Lung (tissue), 13 donors: ENCODE measurements around the gene THAP7. TPM values are rescaled to one million over a fixed set of nuclear protein-coding genes. Genes with fewer than 3 reads are reported as not detected.

ENCODE experiments used
- ATAC-seq: fragments of 200-7000 bp; cut with Tn5 transposase; one replicate; pipeline ENCODE4 v1.9.1; 2020; ENCODE audit warnings: moderate number of reproducible peaks; ENCODE audit not compliant: insufficient read depth, low FRiP score
- DNase-seq, 3 donors: peaks; one replicate each; pipeline ENCODE4 v3.0.0-alpha.2; 2013 to 2017
- H3K27ac ChIP-seq, 2 donors: one replicate each; pipeline ENCODE4 v1.5.1; 2013; ENCODE audit warnings: mild to moderate bottlenecking in 2 of 2, moderate library complexity in 2 of 2, control low read depth in 1 of 2, inconsistent platforms in 1 of 2, low read depth in 1 of 2, low read length in 1 of 2
- H3K27me3 ChIP-seq, 3 donors: one replicate each; pipeline ENCODE4 v1.5.1; 2013; ENCODE audit warnings: low read length in 2 of 3; ENCODE audit not compliant: control insufficient read depth in 3 of 3, insufficient read depth in 3 of 3
- H3K36me3 ChIP-seq, 4 donors: one replicate each; pipeline ENCODE4 v1.5.1; 2013; ENCODE audit warnings: low read length in 4 of 4, mild to moderate bottlenecking in 1 of 4, moderate library complexity in 1 of 4; ENCODE audit not compliant: control insufficient read depth in 4 of 4, insufficient read depth in 4 of 4
- H3K4me1 ChIP-seq, 5 donors: one replicate each; pipeline ENCODE4 v1.5.1; 2013; ENCODE audit warnings: low read length in 5 of 5, mild to moderate bottlenecking in 2 of 5, moderate library complexity in 1 of 5; ENCODE audit not compliant: control insufficient read depth in 5 of 5, insufficient read depth in 5 of 5
- H3K4me3 ChIP-seq: one replicate; pipeline ENCODE4 v1.5.1; 2013; ENCODE audit warnings: mild to moderate bottlenecking, control low read depth, moderate library complexity
- H3K9ac ChIP-seq, 2 donors: one replicate each; pipeline ENCODE4 v1.5.1; 2013; ENCODE audit warnings: low read length in 2 of 2, control low read depth in 1 of 2; ENCODE audit not compliant: insufficient read depth in 1 of 2
- H3K9me3 ChIP-seq, 4 donors: one replicate each; pipeline ENCODE4 v1.5.1; 2013; ENCODE audit warnings: low read length in 3 of 4, mild to moderate bottlenecking in 1 of 4, moderate library complexity in 1 of 4; ENCODE audit not compliant: control insufficient read depth in 4 of 4, insufficient read depth in 3 of 4
- CTCF ChIP-seq: IDR thresholded peaks from 2 replicates; pipeline ENCODE4 v1.5.1; 2012; ENCODE audit warnings: mild to moderate bottlenecking; ENCODE audit errors: control extremely low read depth, extremely low read depth
- WGBS, 2 donors: extraction: QIAGEN DNeasy Blood & Tissue Kit; methylation state at CpG; one replicate each; pipeline ENCODE4 v1.1.7; 2013; 5-methylcytosine and 5-hydroxymethylcytosine counted together
- polyA plus RNA-seq, 2 donors: library from polyadenylated mRNA; stranded (reverse); fragments of 200-250 nt; gene quantifications; one replicate each; pipeline ENCODE4 v1.2.1, GENCODE V29; 2013
- small RNA-seq: library from RNA; depleted of rRNA; stranded (forward); fragments of <200 nt; gene quantifications from one replicate; pipeline ENCODE3, GENCODE V24; 2014; ENCODE audit warnings: low replicate concordance
- total RNA-seq, 2 donors: library from RNA; depleted of rRNA in 1 of 2; stranded (reverse); fragments of >200 nt in 1 of 2; gene quantifications; one replicate each; pipeline ENCODE4 v1.2.1, GENCODE V29; 2014 to 2021
- donor health status: control.
- donor health status: control.
- donor health status: Bipolar disorder and iron deficiency.
- donor health status: healthy.
- donor health status: DM: yes; HTN: yes; CAD: no.

THAP7 gene
- total and polyA plus RNA-seq, 4 donors = 20.4 to 61.3 (median 27.6) TPM

GRCh38 chr22:20949698-20950183 lies 52.2 kb downstream of the THAP7 start:
- WGBS, 2 donors = 84 to 89% methylated on average over 13 of the region's 13 CpGs
- peaks cover 0 to 1% (median 0%) of the 10 kb centered on the region in 4 donors for H3K9me3 ChIP-seq
- TF ChIP-seq CTCF = no peak
- H3K27ac ChIP-seq = no peak overlapping the region
- H3K9ac ChIP-seq = no peak overlapping the region
- H3K4me3 ChIP-seq = no peak overlapping the region
- no peaks in the 10 kb centered on the region for H3K27me3 ChIP-seq
- DNase-seq (no peak), ATAC-seq (no peak)
- H3K36me3 ChIP-seq = peaks cover 12 to 28% (median 18%) of the 10 kb centered on the region in 4 donors
- peaks cover 0 to 8% (median 0%) of the 10 kb centered on the region in 5 donors for H3K4me1 ChIP-seq

Small RNAs within 50 kb of the gene (small RNA-seq; reads per million reads assigned to genes)
- not detected for gene MIR649

Other genes starting within 250 kb of the THAP7 start
- under 1 TPM; 0.64 to 0.85 TPM for gene SERPIND1, start 228.0 kb downstream of the THAP7 start, total RNA-seq
- gene SERPIND1, start 228.0 kb downstream of the THAP7 start, polyA plus RNA-seq = 1 to 10 TPM in 1 of 2 donors, under 1 TPM in 1; 0.02 to 2.0 TPM
- gene PI4KA, start 143.3 kb downstream of the THAP7 start, total RNA-seq = 100 to 1,000 TPM in 1 of 2 donors, 10 to 100 TPM in 1; 54.7 to 107 TPM
- 10 to 100 TPM; 35.4 to 45.8 TPM for gene PI4KA, start 143.3 kb downstream of the THAP7 start, polyA plus RNA-seq
- 10 to 100 TPM; 14.8 to 27.2 TPM for gene SNAP29, start 143.1 kb downstream of the THAP7 start, total RNA-seq
- 10 to 100 TPM; 14.9 to 19.3 TPM for gene SNAP29, start 143.1 kb downstream of the THAP7 start, polyA plus RNA-seq
- 10 to 100 TPM; 54.9 to 58.6 TPM for gene CRKL, start 84.7 kb downstream of the THAP7 start, total RNA-seq
- gene CRKL, start 84.7 kb downstream of the THAP7 start, polyA plus RNA-seq = 10 to 100 TPM; 18.3 to 23.3 TPM
- 1 to 10 TPM in 1 of 2 donors, under 1 TPM in 1; 0.48 to 7.5 TPM for gene AIFM3, start 34.9 kb downstream of the THAP7 start, total RNA-seq
- gene AIFM3, start 34.9 kb downstream of the THAP7 start, polyA plus RNA-seq = 1 to 10 TPM; 3.6 to 6.0 TPM
- 10 to 100 TPM; 51.9 to 64.9 TPM for gene LZTR1, start 19.8 kb downstream of the THAP7 start, total RNA-seq
- gene LZTR1, start 19.8 kb downstream of the THAP7 start, polyA plus RNA-seq = 10 to 100 TPM; 33.8 to 37.9 TPM
- gene P2RX6, start 13.0 kb upstream of the THAP7 start, total RNA-seq = 1 to 10 TPM; 1.1 to 2.2 TPM
- under 1 TPM; 0.21 to 0.79 TPM for gene P2RX6, start 13.0 kb upstream of the THAP7 start, polyA plus RNA-seq
- 1 to 10 TPM in 1 of 2 donors, under 1 TPM in 1; 0.63 to 1.1 TPM for gene SLC7A4, start 30.4 kb upstream of the THAP7 start, total RNA-seq
- under 1 TPM; 0.18 to 0.96 TPM for gene SLC7A4, start 30.4 kb upstream of the THAP7 start, polyA plus RNA-seq
- 1 to 10 TPM in 1 of 2 donors, under 1 TPM in 1; 0.97 to 9.0 TPM for gene LRRC74B, start 43.8 kb upstream of the THAP7 start, total RNA-seq
- 1 to 10 TPM; 1.9 to 2.7 TPM for gene LRRC74B, start 43.8 kb upstream of the THAP7 start, polyA plus RNA-seq